Muscle of leg (tissue), 11 donors: Measurements from ENCODE around the gene HHLA2. TPM values are rescaled to one million over a fixed set of nuclear protein-coding genes. Genes with fewer than 3 reads are reported as not detected.

ENCODE experiments used
- DNase-seq: peaks from one replicate; pipeline ENCODE4 v3.0.0; 2013
- H3K27ac ChIP-seq: one replicate; pipeline ENCODE4 v1.5.1; 2013; ENCODE audit warnings: mild to moderate bottlenecking, low read length, control low read depth
- H3K27me3 ChIP-seq: one replicate; pipeline ENCODE4 v1.6.1; 2013; ENCODE audit warnings: low read length; ENCODE audit not compliant: control insufficient read depth, insufficient read depth
- H3K36me3 ChIP-seq: one replicate; pipeline ENCODE4 v1.6.1; 2013; ENCODE audit warnings: low read length; ENCODE audit not compliant: control insufficient read depth, insufficient read depth
- H3K4me1 ChIP-seq: one replicate; pipeline ENCODE4 v1.6.1; 2013; ENCODE audit warnings: low read length; ENCODE audit not compliant: control insufficient read depth, insufficient read depth
- H3K4me3 ChIP-seq: one replicate; pipeline ENCODE4 v1.5.1; 2013; ENCODE audit warnings: low read length, control low read depth
- H3K9me3 ChIP-seq: replicated peaks from 2 replicates; pipeline ENCODE4 v1.6.1; 2013; ENCODE audit warnings: low read depth, low read length; ENCODE audit not compliant: control insufficient read depth
- WGBS: methylation state at CpG from one replicate; pipeline ENCODE4 v1.1.5; 2013; ENCODE audit warnings: missing lambda C conversion rate; ENCODE audit not compliant: insufficient coverage; 5-methylcytosine and 5-hydroxymethylcytosine counted together
- polyA plus RNA-seq, 8 donors: library from polyadenylated mRNA; unstranded; fragments of 120-200 nt; gene quantifications; one replicate each; pipeline versions ENCODE4 v1.2.1 to v1.2.3, GENCODE V29; 2013; ENCODE audit warnings: inconsistent platforms in 1 of 8, low replicate concordance in 1 of 8; ENCODE audit not compliant: insufficient read length in 8 of 8, insufficient read depth in 1 of 8
- total RNA-seq: library from RNA; stranded (reverse); fragments of 120-200 nt; gene quantifications from one replicate; pipeline ENCODE4 v1.2.4, GENCODE V29; 2013

Gene HHLA2
- total and polyA plus RNA-seq, 9 donors = 1.1 to 9.9 TPM; not detected in 7

DNA sequence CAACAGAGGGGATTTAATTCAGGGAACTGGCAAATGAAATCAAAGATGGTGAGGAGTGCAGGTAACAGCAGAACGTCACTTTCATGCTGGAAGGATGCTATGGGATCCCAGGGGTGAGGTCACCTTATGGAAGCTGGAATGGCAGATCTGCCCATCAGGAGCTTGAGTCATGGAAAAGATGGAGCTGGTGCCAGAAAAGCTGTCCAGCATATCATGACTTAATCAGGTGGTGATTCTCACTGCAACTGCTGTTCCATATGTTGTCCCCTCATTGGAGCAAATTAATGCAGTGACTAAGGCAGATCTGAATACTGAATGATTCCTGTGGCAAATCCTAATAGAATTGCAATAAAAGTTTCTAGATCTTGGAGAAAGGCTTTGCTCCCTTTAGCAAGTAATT is 38.4 kb downstream of the HHLA2 start:
- no peaks in the 10 kb centered on the region for H3K36me3 ChIP-seq
- no peaks in the 10 kb centered on the region for H3K9me3 ChIP-seq
- H3K27ac ChIP-seq = no peak overlapping the region
- no peaks in the 10 kb centered on the region for H3K4me1 ChIP-seq
- no peaks in the 10 kb centered on the region for H3K27me3 ChIP-seq
- 71% methylated on average over 1 of the region's 1 CpG for WGBS
- no peak overlapping the region for H3K4me3 ChIP-seq
- no peak for DNase-seq

DNA sequence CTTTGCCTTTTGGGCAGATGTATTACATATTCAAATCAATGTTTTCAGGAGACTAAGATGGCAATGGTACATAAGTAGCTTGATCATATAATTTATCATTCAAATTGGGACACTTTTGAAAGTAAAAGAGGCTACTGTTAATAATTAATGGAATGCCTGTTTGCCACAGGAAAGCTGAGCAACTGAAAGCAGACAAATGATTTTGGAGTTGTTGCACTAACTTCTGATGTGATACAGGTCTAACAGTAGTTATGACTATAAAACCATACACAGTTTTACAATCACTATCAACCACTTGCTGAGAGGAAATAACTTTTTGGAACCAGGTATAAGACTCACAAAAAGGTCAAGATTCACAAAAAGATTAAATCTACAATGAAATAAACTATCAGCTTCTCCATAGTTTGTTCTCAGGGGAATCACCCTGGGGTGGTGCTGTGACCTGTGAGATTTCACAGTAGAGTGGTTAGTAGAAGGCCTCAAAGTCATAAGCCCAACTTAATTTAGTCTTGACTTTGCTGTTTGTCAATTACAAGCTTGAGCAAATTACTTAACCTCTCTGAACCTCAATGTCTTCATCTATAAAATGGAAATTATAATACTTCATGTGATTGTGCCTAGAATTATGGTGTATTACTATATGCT is 42.7 kb downstream of the HHLA2 start:
- Histone ChIP-seq H3K4me1 (no peaks in the 10 kb centered on the region), H3K9me3 (no peaks in the 10 kb centered on the region), H3K27ac (no peak overlapping the region), H3K27me3 (no peaks in the 10 kb centered on the region), H3K4me3 (no peak overlapping the region), H3K36me3 (no peaks in the 10 kb centered on the region)
- no peak for DNase-seq

DNA sequence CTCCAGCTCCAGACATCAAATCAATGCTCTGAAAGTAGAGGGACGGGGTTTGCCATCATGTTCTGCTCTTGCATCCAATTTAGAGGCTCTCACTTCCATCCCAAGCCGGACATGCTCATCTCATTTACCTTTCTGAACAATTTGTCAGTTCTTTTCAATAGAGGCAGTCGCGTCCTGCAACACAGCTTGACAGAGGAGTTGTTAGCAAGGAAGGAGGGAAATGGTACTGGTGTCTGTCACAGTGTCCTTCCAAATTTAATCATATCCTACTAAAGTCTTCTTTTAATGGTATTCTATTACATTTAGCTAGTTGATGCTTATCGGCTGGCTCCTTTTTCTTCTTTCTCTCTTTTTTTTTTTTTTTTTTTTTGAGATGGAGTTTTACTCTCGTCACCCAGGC is 45.6 kb downstream of the HHLA2 start:
- Histone ChIP-seq H3K4me1 (no peaks in the 10 kb centered on the region), H3K4me3 (no peak overlapping the region), H3K27ac (no peak overlapping the region), H3K27me3 (no peaks in the 10 kb centered on the region), H3K36me3 (no peaks in the 10 kb centered on the region), H3K9me3 (no peaks in the 10 kb centered on the region)
- 60% methylated on average over 1 of the region's 6 CpGs for WGBS
- DNase-seq = no peak

DNA sequence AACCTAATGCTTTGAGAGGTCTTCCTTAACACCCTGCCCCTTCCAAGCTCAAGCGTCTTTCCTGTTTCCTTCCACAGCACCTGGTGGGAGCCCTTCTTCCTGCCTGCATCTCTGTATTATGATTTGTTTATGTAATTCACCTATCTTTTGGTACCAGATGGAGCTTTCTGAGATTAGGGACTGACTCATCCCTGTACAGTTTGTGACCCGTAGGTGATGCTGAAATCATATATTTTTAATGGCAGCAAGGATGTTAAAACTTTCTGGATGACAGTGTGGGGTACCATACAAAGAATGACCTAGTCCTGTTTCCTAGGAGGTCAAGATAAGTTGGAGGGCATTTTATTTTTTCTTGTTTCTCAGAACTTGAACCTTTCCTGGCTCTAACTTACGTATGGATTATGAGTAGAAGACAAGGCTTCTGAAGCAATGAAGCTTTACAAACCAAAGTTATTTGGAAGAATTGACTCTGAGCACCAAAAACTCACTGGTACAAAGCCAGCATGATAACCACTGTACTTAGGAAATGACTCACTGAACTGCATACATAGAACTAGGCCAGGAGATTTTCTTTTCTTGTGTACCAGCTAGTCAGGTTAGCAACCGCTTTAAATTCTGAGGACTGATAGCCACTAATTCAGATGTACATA is 46.6 kb downstream of the HHLA2 start:
- H3K27me3 ChIP-seq = no peaks in the 10 kb centered on the region
- H3K4me3 ChIP-seq = no peak overlapping the region
- no peaks in the 10 kb centered on the region for H3K9me3 ChIP-seq
- DNase-seq = no peak
- no peaks in the 10 kb centered on the region for H3K4me1 ChIP-seq
- H3K36me3 ChIP-seq = no peaks in the 10 kb centered on the region
- 80% methylated on average over 1 of the region's 4 CpGs for WGBS
- H3K27ac ChIP-seq = no peak overlapping the region

DNA sequence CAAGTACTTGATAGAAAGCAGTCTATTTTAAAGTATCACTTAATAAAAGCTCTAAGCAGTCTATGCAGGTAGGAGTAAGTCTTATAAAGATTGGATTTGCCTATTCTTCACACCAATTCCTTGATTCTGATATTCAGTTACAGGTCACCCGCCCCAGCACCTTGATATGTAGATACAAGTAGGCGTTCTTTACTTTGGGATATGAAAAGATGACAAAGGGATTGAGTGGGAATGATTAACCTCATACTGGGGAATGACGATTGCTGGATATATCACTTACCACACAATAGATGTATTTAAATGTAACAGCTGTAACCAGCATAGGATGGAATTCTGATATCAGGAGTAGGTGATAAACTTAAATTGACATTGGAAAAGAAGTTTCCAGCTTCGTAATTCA is 47.1 kb downstream of the HHLA2 start:
- no peak overlapping the region for H3K27ac ChIP-seq
- H3K4me3 ChIP-seq = no peak overlapping the region
- DNase-seq = no peak
- no CpG with 5 or more reads among the region's 4 CpGs for WGBS
- H3K36me3 ChIP-seq = no peaks in the 10 kb centered on the region
- no peaks in the 10 kb centered on the region for H3K9me3 ChIP-seq
- H3K4me1 ChIP-seq = no peaks in the 10 kb centered on the region
- H3K27me3 ChIP-seq = no peaks in the 10 kb centered on the region

DNA sequence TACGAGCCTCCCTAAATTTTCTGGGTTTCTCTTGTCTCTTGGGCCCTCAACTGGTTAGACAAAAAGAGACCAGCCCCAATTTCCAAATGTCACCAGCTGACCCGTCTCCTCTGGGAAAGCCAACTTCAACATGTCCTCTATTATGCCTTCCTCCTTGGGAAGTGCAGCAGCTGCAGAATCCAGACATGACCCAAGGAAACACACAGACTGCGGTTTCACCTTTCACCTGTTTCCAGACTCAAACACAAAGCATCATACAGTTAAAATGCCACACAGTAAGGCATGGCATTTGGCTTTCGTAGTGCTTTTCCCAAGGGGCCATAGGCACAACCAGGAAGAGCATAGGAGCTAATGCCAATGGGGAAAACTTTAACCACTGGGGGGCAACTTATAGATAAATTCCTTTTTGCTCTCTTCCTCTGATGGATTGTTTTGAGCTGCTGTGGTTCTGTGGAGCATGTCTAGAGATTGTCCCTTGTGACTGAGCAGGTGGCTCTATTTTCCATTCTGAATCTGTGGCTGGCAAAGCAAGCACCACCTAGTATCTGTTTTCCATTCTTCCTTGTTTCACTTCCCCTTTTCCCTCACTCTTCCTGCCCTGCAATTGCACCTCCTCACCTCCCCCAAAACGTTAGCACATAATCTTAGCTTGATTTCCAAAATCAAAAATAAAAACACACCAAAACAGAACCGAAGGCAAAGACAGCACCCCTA is 49.3 kb downstream of the HHLA2 start:
- DNase-seq = no peak
- Histone ChIP-seq H3K27me3 (no peaks in the 10 kb centered on the region), H3K9me3 (no peaks in the 10 kb centered on the region), H3K4me3 (no peak overlapping the region), H3K4me1 (no peaks in the 10 kb centered on the region), H3K36me3 (no peaks in the 10 kb centered on the region), H3K27ac (no peak overlapping the region)
- 60% methylated on average over 3 of the region's 6 CpGs for WGBS

DNA sequence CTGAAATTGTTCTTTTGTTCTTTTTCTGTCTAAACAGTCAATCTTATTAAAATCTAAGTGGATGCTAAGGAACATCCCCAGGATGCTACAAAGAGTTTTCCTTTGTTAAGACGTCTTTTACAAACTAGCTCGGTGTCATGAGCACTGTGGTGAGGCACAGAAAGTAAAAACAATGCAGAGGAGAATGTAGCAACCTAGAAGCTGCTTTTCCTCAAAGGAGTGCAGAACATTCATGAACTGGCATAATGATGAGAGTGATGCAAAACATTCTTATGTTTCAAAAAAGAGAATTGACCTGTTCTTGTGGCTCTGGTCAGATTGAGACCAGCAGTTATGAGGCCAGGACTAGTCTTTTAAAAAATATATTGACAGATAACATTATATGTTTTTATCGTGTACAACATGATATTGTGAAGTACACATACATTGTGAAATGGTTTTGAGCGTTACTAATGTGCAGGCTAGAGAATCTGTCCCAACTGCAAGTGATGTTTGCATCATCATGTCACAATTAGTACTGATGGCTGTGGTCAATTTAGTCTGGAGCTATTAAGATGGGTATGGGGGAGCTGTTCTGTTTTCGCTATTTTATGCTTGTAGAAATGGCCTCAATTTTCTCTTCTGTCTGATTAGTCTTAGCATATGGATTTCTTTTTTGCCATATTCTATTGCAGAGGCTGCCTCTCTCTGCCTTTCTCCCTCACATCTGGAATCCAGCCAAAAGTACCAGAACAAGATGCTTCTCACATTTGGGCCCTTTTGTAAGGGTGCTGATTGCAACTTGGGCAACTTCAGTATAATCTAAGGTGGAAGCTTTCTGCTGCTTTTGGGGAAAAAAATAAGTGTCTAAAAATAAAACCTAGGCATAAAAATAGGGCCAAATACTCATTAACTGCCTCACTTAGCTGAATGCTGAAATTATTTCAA is 50.2 kb downstream of the HHLA2 start:
- Histone ChIP-seq H3K27me3 (no peaks in the 10 kb centered on the region), H3K4me1 (no peaks in the 10 kb centered on the region), H3K9me3 (no peaks in the 10 kb centered on the region), H3K27ac (no peak overlapping the region), H3K36me3 (no peaks in the 10 kb centered on the region), H3K4me3 (no peak overlapping the region)
- no peak for DNase-seq
- WGBS = 72% methylated on average over 3 of the region's 5 CpGs

DNA sequence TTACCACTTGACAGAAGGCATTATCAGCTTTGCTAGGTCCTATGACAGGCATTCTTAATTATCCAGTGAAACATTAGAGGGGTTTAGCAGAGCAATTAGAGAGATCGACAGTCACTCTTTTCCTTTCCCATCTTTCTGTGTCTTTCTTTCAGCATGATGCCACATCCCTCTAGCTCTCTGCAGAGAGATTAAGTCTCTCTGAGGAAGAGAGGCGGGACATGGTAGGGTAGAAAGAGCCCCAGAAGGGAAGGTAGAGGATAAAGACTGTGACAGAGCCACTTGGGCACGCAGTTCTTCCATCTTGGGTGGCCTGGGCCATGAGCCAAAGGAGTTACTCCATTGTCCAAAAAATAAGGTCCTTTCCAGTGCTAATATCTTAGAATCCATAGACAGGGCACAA is 55.8 kb downstream of the HHLA2 start:
- H3K27ac ChIP-seq = no peak overlapping the region
- H3K36me3 ChIP-seq = no peaks in the 10 kb centered on the region
- no peaks in the 10 kb centered on the region for H3K27me3 ChIP-seq
- no peaks in the 10 kb centered on the region for H3K4me1 ChIP-seq
- H3K4me3 ChIP-seq = no peak overlapping the region
- no CpG with 5 or more reads among the region's 3 CpGs for WGBS
- DNase-seq = no peak
- no peaks in the 10 kb centered on the region for H3K9me3 ChIP-seq

DNA sequence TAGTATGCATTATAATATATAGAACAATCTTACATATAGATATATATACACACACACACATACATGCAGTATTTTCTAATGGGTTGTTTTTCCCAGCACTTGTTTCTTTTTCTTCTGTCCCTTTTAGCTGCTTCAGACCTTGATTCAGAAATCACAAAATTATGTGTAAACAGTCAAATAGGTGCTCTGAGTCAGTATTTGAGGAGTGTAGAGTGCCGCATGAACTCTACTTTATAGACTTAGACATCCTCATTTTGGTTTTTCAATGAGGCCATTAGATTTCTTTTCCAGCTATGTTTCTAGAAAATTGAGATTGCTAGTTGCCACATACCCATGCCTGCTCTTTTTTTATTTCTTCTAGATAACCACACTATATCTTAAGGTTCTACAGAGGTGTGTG is 58.2 kb downstream of the HHLA2 start:
- Histone ChIP-seq H3K4me1 (no peaks in the 10 kb centered on the region), H3K9me3 (no peaks in the 10 kb centered on the region), H3K36me3 (no peaks in the 10 kb centered on the region), H3K4me3 (no peak overlapping the region), H3K27ac (no peak overlapping the region), H3K27me3 (no peaks in the 10 kb centered on the region)
- DNase-seq = no peak
- no CpG with 5 or more reads among the region's 1 CpG for WGBS

DNA sequence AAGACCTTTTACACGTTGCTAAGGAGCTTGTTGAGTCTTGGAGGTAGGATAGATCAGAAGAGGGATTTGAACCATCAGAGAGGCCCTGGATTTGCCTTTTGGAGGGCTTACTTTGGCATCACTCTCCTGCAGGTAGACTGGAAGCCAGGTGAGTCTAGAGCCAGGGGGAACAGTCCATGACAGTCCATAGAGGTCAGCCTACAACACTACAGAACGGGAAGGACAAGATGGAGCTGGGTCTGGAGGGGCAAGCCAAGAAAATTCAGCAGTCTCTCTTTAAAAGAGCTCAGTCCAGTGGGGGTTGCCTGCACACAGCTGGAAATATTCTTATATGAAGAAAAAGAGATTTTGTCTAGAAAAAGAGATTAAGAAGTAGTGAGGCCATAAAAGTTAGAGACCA is 60.7 kb downstream of the HHLA2 start:
- 43% methylated on average over 1 of the region's 2 CpGs for WGBS
- no peak for DNase-seq

More for the DNA sequence above, 60.7 kb downstream of the HHLA2 start:
- H3K4me3 ChIP-seq = no peak overlapping the region
- H3K9me3 ChIP-seq = no peaks in the 10 kb centered on the region
- no peak overlapping the region for H3K27ac ChIP-seq
- H3K4me1 ChIP-seq = no peaks in the 10 kb centered on the region
- no peaks in the 10 kb centered on the region for H3K36me3 ChIP-seq
- no peaks in the 10 kb centered on the region for H3K27me3 ChIP-seq
